ENCODE data around the gene ALG2. TPM values are rescaled to one million over a fixed set of nuclear protein-coding genes. Genes with fewer than 3 reads are reported as not detected.

The ALG2 gene, protein sequence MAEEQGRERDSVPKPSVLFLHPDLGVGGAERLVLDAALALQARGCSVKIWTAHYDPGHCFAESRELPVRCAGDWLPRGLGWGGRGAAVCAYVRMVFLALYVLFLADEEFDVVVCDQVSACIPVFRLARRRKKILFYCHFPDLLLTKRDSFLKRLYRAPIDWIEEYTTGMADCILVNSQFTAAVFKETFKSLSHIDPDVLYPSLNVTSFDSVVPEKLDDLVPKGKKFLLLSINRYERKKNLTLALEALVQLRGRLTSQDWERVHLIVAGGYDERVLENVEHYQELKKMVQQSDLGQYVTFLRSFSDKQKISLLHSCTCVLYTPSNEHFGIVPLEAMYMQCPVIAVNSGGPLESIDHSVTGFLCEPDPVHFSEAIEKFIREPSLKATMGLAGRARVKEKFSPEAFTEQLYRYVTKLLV
- total RNA-seq, result 16.0 TPM
- long read RNA-seq, transcript ALG2-203 (2 exons, 1,880 nt), result major isoform, 12 of 15 reads
- long read RNA-seq, partial matches to known transcripts, result 2 of 15 reads
- long read RNA-seq, other reads (novel, unspliced or antisense), result 0 of 15 reads

DNA sequence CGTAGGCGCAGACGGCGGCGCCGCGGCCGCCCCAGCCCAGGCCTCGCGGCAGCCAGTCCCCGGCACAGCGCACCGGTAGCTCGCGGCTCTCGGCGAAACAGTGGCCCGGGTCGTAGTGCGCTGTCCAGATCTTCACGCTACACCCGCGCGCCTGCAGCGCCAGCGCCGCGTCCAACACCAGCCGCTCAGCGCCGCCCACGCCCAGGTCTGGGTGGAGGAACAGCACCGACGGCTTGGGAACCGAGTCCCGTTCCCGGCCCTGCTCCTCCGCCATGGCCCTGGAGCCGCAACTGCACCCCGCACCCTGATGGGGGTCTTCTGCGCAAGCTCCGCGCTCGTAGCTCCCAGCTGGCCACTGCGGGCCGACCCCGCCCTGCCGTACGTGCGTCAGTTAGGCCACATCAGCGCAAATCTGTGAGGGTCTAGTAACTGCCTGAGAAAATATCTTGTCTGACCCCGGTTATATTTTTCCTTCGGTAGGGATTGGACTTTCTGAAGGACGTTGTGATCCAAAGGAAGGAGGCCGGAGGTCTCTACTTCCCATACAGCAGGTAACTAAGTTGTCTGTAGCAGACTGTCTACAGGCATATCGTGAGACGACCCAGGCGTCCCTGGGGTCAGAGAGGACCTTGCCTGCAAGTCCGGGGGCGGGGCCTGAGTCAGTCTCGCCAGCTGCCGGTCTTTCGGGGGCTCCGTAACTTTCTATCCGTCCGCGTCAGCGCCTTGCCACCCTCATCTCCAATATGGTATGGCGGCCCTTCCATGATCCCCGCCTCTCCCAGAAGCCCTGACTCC is at the start of gene ALG2, which contains the start of gene SEC61B:
Gene ALG2 (minus strand): TSS at position 322 of the 795 bp plus-strand sequence. CDS start 48 bp downstream, at position 274.
Gene SEC61B (plus strand): TSS at position 662 of the 795 bp plus-strand sequence. CDS start 82 bp downstream, at position 744.
- intact Hi-C loops (cut with DNase I), result no loop called here
- peak; percentile 97 for DNase-seq (ENCODE audit: low spot score)

DNA sequence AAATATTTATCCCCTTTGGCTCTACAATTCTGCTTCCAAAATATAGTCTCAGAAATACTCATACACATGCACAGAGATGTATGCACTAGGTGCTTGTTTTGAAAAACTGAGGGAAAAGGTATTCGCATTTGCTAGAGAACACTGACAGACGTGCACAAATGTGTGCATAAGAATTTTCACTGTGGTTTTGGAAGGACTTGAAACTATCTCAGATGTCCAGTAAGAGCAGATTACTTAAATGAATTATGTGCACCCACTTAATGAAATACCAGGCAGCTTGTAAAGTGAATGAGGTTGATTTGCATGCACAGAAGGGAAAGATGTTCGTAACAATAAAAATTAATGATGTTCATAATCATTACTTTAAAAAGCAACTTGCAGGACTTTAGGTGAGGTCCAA is 48.7 kb upstream of the ALG2 start:
- no peak for DNase-seq (ENCODE audit: low spot score)
- intact Hi-C loops (cut with DNase I), result no loop called here

DNA sequence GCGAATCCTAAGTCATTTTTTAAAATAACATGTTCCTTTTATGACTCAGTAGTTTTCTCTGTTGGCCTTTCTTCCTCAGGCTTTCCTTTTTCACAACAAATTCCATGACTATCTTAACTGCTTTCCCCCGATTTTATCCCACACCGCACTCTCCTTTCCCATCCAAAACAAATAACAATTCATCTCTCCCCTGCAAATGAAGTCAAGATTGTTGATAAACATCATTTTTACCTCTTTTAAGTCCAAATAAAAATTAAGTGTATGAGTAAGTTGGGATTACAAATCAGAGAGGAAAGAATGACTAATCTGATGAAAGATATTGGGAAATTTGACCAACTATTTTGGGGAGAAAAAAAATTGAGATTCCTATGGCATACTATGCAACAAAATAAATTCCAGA is 47.7 kb upstream of the ALG2 start:
- no peak for DNase-seq (ENCODE audit: low spot score)
- intact Hi-C loops (cut with DNase I), result loop anchor here (10.0 kb wide), 1 partner anchor 1055 kb away; no protein-coding TSS in a partner anchor

DNA sequence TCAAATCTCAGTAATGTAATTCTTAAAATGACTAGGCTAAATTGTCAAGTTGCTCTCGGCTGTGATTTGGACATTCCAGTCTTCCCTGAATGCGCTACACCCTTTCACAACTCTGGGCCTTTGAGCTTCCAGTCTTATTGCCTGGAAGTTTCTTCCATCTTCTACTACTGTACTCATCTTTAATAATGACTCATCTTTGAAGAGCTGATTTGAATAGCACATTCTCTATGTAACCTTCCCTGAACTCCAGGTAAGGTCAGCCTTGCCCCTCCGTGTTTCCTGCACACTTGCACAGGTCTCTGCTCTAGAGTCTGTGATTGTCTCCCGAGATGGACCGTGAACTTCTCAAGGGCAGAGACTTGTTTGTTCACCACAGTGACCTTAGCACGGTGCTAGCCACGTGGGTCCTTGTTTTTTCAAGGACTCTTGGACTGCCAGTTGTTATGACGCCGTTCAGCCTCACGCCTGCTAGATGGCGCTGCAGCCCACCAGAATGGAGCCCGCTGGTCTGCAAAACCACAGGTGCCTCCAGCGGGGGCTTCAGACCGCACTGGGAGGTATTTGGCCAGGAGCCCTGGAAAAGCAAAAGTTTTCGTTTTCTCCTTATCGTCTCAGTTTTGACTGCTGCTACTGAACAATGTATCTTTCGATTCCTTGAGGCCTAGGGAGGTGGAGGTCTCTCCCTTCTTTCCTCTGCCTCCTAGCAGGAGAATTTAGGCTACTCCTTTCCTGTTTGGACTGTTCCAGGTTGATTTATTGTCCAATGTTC is 44.7 kb upstream of the ALG2 start:
- intact Hi-C loops (cut with DNase I), result loop anchor here (10.0 kb wide), 1 partner anchor 1058 kb away; no protein-coding TSS in a partner anchor

DNA sequence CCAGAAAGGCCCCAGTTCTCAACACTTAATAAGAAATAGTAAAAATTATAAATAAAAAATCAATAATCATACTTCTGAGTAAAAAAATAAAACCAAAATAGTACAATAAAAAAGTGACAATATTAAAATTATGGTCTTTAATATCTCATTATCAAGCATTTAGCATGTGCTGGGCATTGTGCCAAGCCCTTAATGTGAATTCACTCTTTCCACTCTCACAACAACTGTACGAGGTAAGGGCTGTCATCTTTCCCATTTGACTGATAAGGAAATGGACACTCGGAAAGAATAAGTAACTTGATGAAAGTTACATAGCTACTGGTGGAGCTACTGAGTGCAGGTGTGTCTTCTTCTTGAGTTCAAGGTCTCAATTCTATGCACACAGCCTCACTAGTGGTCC is 43.9 kb upstream of the ALG2 start:
- DNase-seq (ENCODE audit: low spot score), result no peak
- intact Hi-C loops (cut with DNase I), result loop anchor here (10.0 kb wide), 1 partner anchor 1059 kb away; no protein-coding TSS in a partner anchor

More for the DNA sequence above, 44.7 kb upstream of the ALG2 start:
- peak; percentile 88 for DNase-seq (ENCODE audit: low spot score)

DNA sequence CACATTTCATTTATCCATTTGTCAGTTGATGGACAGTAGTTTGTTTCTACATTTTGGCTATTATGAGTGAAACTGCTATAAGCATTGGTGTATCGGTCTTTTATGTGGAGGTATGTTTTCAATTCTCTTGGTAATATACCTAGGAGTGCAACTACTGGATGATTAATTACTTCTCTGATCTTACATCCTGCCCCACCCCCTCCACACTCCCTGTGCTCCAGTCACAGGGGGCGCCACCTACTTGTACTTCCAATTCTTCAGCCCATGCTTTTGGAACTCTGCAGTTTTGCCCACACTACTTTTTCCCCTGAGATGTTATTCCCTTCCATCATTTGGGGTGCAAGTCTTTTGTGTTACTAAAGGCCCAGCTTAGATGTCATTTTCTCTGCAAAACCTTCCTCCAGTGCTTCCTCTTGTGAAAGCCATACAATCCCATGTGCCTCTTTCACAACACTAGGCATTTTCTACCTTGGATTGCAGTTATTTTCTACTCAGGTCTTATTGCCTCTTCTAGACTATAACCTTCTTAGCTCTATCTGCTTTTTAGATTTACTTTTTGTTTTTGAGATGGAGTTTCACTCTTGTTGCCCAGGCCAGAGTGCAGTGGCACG is 42.4 kb upstream of the ALG2 start:
- no peak for DNase-seq (ENCODE audit: low spot score)
- intact Hi-C loops (cut with DNase I), result loop anchor here (10.0 kb wide), 1 partner anchor 1061 kb away; no protein-coding TSS in a partner anchor

DNA sequence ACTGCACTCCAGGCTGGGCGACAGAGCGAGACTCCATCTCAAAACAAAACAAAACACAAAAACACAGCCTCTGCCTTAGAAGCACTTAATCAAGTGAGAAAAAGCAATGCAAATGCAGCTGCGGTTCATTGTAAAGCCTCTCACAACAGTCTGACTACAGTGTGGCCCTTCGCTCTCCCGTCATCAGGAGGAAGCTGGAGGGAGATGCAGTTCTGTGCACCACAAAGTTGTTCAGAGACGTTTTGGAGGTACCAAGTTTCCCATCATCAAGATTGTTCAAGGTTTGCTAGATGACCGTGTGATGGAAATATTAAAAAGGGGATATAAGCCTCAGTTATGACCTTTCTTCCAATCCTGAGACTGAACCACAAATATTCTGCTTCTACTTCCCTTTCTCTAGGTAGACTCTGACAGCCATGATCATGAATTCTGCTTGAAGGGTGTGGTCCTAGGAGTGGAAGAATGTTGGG is 41.2 kb upstream of the ALG2 start:
- DNase-seq (ENCODE audit: low spot score), result no peak
- intact Hi-C loops (cut with DNase I), result loop anchor here (10.0 kb wide), 1 partner anchor 1062 kb away; no protein-coding TSS in a partner anchor

DNA sequence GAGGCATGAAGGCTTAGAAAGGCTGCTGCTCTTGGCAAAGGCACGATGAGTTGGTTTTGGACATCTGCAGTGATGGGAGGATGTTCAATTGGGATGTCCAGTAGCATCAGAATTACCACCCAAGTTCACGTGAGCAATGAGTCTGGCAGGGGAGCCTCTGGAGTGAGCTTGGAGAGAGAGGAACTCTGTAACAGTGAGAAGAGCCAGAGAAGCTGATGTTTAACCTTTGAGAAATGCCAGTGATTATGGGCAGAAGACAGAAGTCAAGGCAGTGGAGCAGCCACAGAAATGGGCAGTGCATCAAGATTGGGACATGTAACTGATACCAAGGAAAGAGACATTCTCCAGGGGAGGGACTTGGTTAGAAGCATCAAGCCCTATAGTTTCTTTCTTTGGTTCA is 40.2 kb upstream of the ALG2 start:
- no peak for DNase-seq (ENCODE audit: low spot score)
- intact Hi-C loops (cut with DNase I), result loop anchor here (10.0 kb wide), 1 partner anchor 1063 kb away; no protein-coding TSS in a partner anchor

DNA sequence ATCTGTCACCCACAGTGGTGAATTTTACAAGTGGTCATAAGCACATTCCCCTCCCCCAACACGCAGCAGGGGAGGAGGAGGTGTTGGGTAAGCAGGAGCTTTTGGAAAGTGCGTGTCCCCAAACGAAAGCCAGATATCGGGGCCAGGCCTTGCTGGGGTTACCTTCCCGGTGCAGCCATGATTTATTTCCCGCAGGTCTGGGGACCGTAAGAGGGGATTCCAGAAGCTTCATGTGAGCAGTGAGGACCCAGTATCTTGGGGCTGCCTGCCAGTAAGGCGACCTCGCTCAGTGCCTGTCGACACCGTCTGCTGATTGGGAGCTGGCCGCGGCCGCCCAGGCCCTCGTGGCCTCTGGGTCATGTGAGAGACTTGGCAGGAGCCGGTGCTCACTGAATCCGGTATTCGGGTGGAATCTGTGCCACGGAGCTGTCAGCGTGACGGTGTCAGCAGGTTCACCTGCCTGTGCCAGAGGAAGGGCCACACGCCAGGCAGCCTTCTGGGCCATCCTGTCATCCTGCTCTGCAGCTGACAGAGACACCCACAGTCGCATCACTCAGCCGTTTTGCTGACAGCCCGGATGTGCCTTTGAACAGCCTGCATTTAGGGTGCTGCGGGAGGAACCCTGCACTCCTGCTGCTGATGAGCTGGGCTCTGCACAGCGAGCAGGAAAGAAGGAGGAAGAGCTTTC is 37.6 kb upstream of the ALG2 start:
- intact Hi-C loops (cut with DNase I), result loop anchor here (1.0 to 10.0 kb wide), 2 partner anchors 560 to 945 kb away; no protein-coding TSS in a partner anchor
- peak; percentile 94 for DNase-seq (ENCODE audit: low spot score)

DNA sequence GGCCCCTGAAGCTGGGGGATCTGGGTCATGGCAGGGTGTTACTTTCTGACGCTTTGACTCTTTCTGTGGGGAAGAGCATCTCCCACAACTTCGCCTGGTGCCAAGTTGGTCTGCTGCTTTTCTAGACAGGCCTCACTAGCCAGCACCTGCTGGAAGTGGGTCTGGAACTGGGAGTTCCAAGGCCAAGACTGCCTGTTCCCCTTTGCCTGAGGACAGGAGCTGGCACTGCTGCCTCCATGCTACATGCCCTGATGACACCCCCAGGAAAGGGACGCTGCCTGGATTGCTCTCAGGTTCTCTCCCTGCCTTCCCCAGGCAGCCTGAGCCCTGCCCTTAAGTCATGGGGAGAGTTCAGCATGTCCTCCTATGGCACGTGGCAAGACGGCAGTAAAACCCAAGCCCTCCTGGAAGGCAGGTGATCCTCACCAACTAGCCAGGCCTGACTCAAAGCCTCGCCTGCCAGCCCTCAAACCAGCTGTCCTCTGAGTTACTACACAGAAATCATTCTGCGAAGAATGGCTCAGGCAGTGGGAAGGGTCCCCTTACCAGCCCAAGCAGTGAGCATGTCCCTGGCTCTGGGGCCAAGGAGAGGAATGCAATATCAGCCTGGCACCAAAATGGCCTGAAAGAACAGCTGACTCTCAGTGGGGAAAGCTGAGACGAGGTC is 36.1 kb upstream of the ALG2 start:
- no peak for DNase-seq (ENCODE audit: low spot score)
- intact Hi-C loops (cut with DNase I), result loop anchor here (10.0 kb wide), 1 partner anchor 947 kb away; no protein-coding TSS in a partner anchor

DNA sequence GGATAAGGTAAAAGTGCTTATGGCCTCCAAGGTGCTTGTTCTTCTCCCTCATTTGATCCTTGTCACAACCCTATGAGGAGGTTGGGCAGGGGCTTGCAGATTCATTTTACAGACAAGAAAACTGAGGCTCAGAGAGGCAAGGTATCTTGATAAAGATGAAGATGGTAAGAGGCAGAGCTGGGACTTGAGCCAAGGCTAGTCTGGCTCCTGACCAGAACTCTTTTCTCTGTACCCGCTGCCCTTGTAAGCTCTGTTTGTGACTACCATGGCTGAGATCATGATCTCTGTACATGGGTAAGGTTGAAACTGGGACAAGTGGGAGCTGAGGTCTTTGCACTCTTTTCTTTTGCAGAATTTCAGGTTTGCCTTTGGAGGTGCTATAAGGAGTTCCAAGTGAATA is 33.9 kb upstream of the ALG2 start:
- intact Hi-C loops (cut with DNase I), result loop anchor here (10.0 kb wide), 1 partner anchor 949 kb away; no protein-coding TSS in a partner anchor
- DNase-seq (ENCODE audit: low spot score), result no peak

DNA sequence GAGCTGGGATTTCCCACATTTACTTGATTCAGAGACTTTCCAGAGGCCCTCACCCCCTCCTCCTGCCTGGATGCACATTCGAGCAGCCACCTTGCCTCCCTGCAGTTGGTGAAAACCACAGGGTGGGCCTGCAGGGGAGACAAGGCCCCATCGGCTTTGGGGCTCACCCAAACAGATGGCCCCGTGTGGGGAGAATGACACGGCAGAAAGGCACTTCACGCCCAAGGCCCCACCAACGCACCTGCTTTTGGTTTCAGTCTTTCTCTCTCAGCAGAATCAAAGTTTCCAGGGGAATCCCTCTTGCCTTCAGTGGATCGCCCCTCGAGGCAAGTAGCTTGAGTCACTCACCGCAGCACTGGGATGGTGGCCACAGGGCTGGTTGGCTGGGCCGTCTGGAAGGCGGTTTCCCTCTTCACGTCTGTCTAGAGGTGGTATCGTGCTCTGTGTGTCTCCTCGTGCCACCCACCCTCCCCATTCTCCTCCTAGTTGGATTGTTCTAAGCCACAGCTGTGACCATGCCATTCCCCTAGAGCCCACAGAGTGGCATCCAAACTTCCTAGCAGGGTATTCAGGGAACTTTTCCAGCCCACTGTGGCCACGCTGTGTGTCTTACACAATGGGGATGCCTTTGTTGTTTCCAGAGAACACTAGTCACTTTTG is 32.2 kb upstream of the ALG2 start:
- no peak for DNase-seq (ENCODE audit: low spot score)
- intact Hi-C loops (cut with DNase I), result loop anchor here (10.0 kb wide), 1 partner anchor 951 kb away; no protein-coding TSS in a partner anchor

DNA sequence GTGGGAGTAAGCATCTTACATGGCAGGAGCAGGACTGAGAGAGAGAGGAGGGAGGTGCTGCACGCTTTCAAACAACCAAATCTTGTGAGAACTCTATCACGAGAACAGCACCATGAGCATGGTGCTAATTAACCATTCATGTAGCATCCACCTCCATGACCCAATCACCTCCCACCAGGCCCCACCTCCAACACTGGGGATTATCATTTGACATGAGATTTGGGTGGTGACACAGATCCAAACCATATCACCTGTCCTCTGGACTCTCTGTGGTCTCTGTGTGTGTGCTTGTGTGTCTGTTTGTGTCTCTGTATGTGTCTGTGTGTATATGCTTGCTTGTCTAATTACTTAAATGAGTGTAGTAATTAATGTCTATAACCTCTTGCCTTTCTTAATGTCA is 31.4 kb upstream of the ALG2 start:
- intact Hi-C loops (cut with DNase I), result loop anchor here (10.0 kb wide), 1 partner anchor 952 kb away; no protein-coding TSS in a partner anchor
- no peak for DNase-seq (ENCODE audit: low spot score)

DNA sequence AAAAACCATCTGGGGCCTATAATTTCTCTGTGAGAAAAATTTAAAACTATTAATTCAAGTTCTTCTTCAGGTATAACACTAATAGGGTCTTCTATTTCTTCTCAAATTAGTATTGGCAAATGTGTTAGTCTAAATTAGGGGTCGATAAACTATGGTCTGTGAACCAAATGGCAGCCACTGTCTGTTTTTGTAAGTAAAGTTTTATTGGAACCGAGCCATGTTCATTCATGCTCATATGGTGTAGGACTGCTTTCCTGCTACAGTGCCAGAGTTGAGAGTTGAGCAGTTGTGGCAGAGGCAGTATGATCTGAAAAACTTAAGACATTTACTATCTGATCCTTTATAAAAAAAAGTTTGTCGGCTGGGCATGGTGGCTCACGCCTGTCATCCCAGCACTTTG is 29.4 kb upstream of the ALG2 start:
- intact Hi-C loops (cut with DNase I), result loop anchor here (10.0 kb wide), 1 partner anchor 954 kb away; no protein-coding TSS in a partner anchor

DNA sequence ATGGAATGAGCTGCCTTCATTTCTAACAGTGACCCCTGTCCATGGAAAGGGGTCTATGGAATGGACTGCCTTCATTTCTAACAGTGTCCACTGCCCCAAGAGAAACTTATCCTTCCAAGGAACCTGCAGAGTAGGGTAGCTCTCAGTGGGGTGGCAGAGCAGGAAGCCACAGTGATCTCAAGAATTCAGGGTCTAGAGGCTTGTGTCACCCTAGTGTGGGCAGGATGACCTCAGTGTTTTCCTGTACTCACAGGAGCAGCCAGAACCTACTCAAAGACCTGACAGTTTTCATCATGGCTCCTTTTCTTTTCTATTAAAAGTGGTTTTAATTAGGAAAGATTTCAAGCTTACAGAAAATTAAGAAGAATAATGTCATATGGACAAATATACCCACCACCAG is 27.9 kb upstream of the ALG2 start:
- DNase-seq (ENCODE audit: low spot score), result no peak
- intact Hi-C loops (cut with DNase I), result loop anchor here (10.0 kb wide), 1 partner anchor 955 kb away; no protein-coding TSS in a partner anchor

More for the DNA sequence above, 29.4 kb upstream of the ALG2 start:
- no peak for DNase-seq (ENCODE audit: low spot score)

Data from cardiac septum (tissue), 1 donor.